HG03095 (cell line): ENCODE data around the gene LMNTD2.

ENCODE experiments used
- ATAC-seq: cut with Tn5 transposase; IDR thresholded peaks from one replicate; pipeline ENCODE4 v1.9.1; 2021; ENCODE audit warnings: moderate library complexity; ENCODE audit not compliant: unreplicated experiment

Gene LMNTD2

DNA sequence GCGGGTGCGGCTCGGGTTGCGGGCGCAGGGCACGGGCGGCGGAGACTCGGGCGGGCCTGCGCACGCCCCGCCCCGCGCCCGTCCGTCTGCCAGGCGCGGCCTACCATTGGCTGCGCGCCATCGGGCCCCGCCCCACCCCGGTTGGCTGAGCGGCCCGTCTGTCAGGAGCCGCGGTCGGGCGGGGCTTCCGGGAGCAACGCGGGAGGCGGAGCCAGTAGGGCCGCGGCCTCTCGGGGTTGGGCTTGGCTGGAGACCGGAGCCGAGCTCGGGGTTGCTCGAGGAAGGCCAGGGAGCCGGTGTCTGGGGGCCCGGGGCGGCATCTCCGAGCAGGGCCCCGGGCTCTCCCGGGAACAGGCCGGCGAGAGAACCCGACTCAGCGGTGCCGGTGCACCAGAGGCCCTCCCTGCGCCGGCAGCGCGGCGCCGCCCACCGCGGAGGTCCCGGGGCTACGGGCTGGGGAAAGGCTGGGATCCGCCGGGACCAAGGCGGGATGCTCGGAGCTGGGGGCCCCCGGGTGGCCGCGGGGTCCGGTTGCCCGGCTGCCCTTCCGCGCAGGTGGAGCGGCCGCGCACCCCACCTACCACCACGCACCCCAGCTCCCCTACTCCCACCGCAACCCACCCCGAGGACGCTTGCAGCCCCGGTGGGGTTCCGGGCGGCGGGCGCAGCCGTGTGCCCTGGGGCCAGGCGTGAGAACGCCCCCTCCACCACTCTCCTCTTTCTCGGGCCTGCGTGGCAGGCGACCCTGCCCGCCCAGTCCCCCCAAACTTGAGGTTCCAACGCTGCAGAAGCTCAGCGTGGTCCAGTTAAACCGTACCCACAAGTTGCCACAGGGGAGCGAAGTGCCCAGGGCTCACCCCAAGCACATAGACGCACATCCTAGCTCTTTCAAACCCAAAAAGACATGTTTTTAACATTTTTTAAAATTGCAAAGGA, 24.8 kb downstream of the LMNTD2 start, which contains the start of gene HRAS:
Gene HRAS (minus strand): TSS at position 58 of the 936 bp plus-strand sequence.
- peak; percentile 67 for ATAC-seq

DNA sequence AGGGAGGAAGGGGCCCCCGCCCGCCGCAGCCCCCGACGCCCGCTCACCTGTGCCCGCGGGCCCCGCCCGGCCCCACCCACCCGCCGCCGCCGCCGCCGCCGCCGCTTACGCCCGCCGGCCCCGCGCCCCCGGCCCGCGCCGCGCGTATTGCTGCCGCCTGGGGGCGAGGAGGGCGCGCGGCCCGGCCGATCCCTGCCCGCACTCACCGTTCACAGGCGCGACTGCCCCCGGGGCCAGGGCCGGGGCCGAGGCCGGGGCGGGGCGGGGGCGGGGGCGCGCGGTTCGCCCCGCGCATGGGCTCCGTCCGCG, 25.4 kb downstream of the LMNTD2 start:
- peak; percentile 1 for ATAC-seq

DNA sequence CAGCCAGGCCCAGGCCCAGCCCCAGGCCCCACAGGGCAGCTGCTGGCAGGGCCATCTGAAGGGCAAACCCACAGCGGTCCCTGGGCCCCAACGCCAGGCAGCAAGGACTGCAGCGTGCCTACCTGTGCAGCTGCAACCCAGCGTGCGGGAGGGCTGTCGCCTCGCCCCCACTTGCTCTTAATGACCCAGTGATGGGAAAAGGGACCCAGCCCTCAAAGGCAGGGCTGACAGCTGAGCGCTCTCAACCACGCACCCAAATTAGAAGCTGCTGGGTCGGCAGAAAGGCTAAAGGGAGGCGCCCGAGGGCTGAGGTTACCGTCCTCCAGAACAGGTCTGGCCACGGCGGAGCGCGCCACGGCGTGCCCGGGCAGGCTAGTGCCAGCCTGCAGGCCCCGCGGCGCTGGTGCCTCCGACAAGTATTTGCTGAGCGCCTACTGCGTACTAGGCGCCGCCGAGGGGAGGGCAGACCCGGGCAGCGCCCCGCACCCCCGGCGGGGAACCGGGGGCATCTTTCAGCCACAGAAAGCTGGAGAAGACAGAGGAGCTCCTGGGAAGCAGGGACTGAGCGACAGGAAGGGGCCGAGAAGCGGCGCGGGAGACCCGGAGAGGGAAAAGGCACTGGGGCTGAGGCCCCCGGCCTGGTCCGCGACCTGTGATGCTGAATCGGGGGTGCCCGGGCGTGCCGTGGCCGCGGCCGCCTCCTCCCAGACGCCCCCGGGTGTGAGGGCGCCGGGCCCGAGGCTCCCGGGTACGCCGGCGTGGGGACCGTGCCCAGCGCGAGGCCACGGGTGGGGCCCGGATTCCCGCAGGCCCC, 25.9 kb downstream of the LMNTD2 start:
- no peak for ATAC-seq

DNA sequence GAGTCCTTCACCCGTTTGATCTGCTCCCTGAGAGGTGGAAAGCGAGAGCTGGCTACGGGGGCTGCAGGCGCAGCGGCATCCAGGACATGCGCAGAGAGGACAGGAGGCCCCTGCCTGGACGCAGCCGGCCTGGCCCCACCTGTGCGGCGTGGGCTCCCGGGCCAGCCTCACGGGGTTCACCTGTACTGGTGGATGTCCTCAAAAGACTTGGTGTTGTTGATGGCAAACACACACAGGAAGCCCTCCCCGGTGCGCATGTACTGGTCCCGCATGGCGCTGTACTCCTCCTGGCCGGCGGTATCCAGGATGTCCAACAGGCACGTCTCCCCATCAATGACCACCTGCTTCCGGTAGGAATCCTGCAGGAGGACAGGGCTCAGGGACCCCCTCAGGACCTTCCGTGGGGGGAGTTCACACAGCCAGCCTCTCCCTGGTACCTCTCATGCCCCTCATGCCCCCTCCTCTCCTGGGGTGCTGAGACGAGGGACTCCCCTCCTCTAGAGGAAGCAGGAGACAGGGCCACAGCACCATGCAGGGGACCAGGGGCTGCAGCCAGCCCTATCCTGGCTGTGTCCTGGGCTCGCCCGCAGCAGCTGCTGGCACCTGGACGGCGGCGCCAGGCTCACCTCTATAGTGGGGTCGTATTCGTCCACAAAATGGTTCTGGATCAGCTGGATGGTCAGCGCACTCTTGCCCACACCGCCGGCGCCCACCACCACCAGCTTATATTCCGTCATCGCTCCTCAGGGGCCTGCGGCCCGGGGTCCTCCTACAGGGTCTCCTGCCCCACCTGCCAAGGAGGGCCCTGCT, 26.7 kb downstream of the LMNTD2 start:
- no peak for ATAC-seq

DNA sequence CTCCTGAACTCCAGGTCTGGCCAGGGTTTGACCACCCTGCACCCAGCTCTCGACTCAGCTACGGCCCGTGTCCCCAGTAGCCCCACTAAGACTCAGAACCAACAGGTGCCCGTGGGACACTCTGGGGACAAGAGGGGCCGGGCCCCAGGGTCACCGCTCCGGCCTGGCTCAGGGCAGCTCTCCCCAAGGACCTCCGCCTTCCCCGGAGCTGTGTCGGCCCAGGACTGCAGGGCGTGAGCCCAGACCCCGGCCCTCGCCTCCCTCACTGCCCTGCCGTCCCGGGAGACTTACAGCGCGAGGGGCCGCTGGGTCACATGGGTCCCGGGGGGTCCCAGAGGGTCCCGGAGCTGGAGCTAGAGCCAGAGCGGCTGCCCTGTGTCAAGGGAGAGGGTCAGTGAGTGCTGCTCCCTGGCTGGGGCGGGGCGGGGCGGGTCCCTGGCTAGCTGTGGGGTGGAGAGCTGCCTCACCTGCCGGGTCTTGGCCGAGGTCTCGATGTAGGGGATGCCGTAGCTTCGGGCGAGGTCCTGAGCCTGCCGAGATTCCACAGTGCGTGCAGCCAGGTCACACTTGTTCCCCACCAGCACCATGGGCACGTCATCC, 27.5 kb downstream of the LMNTD2 start:
- ATAC-seq = no peak

DNA sequence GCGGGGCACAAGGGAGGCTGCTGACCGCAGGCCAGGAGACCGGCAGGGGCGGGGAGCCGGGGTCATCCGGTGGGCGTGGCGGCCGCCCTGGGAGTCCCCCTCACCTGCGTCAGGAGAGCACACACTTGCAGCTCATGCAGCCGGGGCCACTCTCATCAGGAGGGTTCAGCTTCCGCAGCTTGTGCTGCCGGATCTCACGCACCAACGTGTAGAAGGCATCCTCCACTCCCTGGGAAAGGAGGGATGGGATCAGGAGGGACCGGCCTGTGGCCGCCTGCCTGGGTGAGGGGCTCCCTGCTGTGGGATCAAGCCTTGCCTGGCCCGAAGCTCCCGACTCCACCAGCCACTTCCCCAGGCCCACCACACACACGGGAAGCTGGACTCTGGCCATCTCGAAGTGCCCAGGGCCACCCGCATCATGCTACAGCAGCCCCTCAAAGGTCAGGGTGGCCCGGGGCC, 28.0 kb downstream of the LMNTD2 start:
- no peak for ATAC-seq

DNA sequence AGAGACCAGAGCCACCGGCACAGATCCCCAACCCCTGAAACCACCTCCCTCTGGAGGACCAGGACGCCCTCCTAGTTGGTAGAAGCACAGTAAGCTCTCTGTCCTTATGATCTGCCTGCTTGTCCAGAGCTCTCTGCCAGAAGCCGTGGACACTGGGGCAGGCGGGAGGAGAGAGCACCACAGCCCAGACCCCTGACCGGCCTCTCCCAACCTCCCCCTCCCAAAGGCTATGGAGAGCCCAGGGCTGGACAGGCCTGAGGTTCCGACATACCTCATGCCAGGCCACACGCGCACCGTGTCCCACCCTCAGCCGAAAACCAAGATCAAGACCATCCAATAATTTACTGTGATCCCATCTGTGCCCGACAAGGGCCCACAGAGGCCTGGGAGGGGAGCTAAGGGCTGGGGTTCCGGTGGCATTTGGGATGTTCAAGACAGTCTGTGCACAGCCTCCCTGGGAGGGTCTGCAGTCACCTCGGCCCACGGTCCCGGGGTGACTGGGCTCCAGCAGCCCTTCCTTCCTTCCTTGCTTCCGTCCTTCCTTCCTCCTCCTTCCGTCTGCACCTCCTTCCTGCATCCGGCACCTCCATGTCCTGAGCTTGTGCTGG, 28.5 kb downstream of the LMNTD2 start:
- no peak for ATAC-seq

DNA sequence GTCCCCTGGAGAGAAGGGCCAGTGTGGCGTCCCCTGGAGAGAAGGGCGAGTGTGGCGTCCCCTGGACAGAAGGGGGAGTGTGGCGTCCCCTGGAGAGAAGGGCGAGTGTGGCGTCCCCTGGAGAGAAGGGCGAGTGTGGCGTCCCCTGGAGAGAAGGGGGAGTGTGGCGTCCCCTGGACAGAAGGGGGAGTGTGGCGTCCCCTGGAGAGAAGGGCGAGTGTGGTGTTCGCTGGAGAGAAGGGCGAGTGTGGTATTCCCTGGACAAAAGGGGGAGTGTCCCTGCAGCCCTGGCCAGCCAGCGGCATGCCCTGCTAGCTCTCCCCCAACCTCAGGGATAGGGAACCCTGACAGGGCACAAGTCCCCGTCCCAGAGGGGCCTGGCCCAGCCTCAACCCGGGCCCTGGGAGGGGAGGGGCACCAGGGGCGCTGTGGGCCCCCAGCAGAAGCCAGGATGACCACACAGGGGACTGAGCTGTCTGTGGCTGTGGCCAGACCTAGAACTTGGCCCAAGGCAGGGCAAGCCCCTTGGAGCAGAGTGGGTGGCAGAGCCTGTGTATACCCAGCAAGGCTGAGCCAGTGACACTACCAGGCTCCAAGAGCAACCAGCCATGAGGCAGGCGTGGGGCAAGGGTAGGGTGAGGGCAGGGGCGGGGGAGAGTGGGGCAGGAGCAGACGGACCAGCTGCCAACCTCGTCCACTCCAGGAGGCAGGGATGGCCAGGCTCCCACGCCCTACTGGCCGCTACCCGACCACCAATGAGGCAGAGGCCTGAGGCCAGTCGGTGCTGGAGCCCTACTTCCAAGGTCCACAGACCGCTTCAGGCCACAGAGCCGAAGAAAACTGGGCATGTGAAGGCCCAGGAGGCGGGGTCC, 29.3 kb downstream of the LMNTD2 start:
- no peak for ATAC-seq

DNA sequence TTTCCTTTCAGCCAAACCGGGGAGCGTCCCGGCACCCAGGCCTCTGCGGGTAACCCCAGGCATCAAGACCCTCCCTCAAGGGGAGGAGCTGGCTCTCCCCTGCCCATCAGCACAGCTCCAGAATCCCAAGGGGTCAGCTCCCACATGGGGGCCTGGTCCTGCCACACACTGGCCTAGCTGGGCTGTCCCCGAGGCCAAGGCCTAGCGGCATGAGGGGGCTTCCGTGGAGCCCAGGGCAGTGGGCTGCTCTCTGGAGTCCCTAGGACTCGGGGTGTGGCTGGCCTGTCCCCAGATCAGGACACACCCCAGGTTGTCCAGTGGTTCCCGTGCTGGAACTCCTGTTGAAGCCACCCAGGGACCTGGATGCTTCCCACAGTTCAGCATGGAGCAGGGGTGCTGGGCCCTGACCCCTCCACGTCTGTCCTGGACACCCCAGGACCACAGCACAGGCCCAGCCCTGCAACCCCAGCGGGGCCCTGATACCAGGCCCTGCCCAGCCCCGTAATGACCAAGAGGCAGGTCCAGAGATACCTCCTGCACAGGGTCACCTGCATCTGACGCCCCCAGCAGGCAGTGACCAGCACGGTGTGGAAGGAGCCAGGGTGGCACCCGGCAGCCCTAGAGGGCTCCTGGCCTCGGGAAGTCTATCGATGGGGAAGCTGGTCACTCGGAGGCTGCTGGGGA, 30.7 kb downstream of the LMNTD2 start:
- ATAC-seq = no peak

DNA sequence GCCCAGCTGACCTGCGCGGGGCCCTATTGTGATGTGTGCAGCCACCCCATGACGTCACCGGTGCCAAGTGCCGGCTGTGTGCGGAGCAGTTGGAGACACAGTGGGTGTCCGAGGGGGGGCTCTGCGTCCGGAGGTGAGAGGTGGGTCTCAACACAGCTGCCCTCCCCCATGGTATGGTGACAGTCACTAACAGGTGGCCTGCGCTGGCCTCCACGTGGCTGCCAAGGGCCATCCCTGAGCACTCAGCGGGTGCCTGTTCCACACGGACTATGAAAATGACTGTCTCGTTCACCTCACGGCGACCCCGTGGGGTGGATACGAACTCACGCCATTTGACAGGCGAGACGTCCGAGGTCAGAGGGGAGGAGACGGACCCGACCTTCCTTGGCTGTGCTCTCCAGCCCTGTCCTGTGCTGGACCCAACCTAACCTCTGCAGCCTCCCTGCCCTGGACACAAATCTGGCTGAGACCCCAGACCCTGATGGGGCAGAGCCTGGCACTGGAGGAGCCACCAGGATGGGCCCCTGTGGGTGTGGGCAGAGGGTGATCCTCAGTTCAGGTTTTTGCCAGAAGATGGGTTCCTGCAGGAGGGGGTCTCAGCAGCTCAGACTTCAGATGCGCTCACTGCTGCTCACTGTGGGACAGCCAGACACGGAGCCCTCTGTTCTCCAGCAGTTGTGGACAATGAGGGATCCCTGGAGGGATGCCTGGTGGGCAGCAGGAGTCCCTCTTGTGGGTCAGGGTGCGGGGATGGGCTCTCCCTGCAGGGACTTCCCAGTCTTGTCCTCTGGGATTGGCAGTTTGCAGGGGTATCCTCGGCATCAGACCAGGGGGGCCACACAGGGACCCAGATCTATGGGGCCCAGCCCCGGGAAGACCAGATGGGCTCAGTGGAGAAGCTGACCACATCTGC, 31.5 kb downstream of the LMNTD2 start:
- ATAC-seq = no peak

DNA sequence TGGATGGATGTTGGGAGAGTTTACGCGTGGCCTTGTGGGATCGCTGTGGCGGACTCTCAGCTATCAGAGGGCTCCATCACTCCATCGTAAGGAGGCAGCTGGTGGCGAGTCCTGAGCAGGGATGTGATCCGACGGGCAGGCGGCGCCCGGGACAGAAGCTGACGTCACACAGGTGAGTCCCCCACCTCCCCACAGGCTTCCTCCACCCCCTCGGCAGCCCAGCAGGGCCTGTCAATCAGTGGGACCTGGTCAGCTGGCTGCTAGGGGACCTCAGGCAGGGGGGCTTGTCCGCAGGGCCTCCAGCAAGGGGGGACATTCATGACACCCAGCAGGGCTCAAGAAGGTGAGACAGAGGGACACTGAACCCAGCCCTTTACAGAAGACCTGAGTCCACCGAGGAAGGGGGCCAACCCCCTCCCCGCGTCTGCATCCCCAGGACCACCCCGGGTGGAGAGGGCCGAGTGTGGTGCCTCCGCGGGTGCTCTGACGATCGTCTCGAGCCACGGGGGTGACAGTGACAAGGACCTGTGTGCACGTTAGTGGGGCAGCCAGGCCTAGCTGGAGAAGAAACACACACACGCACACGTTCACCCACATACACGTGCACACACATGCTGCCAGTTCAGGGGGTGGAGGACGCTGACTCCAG, 32.2 kb downstream of the LMNTD2 start:
- ATAC-seq = no peak

DNA sequence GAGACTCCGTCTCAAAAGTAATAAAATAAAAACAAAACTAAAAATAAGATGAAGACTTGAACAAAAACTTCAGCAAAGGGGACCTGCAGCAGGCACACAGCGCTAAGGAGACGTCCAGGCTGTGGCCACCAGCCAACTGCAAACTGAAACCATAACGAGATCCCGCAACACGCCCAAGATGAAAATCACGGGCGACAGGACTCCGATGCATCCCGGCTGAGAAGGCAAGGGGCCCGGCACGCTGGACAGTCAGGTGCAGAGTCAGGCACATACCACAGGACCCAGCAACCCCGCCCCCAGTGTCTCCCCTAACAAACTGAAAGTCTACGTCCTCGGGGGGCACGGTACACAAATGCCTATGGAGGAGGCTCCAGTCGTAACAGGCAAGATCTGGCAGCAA, 34.3 kb downstream of the LMNTD2 start:
- ATAC-seq = no peak

DNA sequence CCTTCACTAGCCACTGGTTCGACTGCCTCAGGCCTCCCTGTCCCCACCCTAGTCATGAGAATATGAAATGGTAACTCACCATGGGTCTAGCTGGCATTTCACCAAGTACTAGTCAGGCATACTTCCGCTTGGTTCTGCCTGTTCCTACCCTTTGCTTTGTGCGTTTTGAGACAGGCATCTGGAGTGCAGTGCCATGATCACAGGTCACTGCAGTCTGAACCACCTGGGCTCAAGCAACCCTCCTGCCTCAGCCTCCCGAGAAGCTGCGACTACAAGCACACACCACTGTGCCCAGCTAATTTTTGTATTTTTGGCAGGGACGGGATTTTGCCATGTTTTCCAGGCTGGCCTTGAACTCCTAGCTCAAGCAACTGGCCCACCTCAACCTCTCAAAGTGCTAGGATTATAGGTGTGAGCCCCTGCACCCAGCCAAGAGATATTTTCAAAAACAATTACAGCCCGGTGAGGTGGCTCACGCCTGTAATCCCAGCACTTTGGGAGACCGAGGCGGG, 39.3 kb downstream of the LMNTD2 start:
- ATAC-seq = no peak

DNA sequence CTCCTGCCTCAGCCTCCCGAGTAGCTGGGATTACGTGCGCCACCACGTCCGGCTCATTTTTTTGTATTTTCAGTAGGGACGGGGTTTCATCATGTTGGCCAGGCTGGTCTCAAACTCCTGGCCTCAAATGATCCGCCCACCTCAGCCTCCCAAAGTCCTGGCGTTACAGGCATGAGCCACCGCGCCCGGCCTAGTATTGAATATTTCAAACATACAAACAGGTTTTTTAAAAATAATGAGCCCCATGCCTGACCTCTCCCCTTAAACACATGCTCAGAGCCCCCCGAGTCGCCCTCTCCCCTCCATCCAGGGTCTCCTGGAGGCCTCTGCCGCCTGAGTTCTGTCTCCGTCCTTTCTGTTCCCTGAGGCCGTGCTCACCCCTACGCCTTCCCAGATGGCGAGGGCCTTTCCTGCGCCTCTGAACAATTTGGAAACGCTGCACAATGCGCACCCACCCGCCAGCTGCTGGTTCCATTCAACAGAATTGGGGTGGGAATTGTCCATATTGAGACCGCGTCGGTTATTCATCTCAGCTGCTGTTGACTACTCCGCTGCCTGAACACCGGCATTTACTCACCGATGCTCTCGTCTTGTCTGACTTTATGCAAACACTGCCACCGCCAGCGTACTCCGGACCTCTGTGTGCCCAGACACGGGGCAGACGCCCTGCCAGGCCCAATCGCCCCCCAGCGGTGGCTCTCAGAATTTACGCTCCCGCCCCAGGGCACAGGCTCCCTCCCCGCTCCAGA, 39.9 kb downstream of the LMNTD2 start:
- no peak for ATAC-seq

DNA sequence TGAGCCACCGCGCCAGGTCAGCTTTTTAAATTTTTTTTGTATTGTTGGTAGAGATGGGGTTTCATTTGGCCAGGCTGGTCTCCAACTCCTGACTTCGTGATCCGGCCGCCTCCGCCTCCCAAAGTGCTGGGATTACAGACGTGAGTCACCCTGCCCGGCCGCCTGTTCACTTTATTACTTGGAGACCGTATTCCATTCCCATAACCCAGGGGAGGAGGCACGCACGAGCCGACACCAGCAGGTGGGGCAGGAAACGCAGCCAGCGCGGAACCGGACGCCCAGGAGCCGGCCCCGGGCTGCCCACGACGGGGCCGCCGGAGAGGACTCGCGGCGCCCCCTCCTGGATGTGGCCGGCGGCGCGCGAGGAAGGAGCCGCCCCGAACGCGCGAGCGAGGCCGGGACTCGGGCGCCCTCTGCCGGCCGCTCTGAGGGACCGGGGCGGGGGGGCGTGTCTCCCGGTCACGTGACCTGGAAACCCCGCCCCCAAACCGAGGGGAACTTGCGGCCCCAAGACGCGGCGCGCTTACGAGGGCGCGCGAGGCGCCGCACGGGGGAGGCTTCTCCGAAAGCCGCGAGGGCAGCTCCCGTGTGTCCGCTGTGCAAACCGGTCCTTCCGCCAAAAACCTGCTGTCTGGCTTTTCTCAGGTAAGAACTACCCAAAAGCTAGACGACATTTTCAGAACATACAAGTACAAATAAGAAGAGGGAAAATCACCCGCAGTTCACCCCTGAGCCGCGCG, 41.9 kb downstream of the LMNTD2 start:
- ATAC-seq = peak; percentile 74
